AG04450 (cell line): ENCODE measurements around the gene ZNF83. TPM values are rescaled to one million over a fixed set of nuclear protein-coding genes. Genes with fewer than 3 reads are reported as not detected.

ENCODE experiments used
- CTCF ChIA-PET: fragments of 300-600, 350-600 bp; formaldehyde crosslinking; extraction: SDS; loops from one replicate; lab custom pipeline; 2022; ENCODE audit warnings: antibody characterized with exemption, inconsistent platforms; lab: Charles Lee
- POLR2A ChIA-PET: fragments of 350-600 bp; formaldehyde crosslinking; extraction: SDS; loops from one replicate; lab custom pipeline; 2021; ENCODE audit warnings: antibody characterized with exemption, inconsistent platforms; lab: Yijun Ruan, JAX
- DNase-seq: peaks from one replicate; pipeline ENCODE4 v3.0.0-alpha.2; 2011; ENCODE audit warnings: low read depth, low spot score
- H3K27ac ChIP-seq: one replicate; pipeline ENCODE4 v1.5.1; 2012; ENCODE audit warnings: low read depth, low read length, control low read depth
- H3K27me3 ChIP-seq: one replicate; pipeline ENCODE4 v1.6.0; 2012; ENCODE audit warnings: low read length; ENCODE audit not compliant: control insufficient read depth, insufficient read depth
- H3K4me3 ChIP-seq: 2 replicates; pipeline ENCODE4 v1.5.1; 2011; ENCODE audit warnings: mild to moderate bottlenecking, low read depth, low read length, control low read depth
- H3K9me3 ChIP-seq: 2 replicates; pipeline ENCODE4 v1.5.1; 2012; ENCODE audit warnings: low read length; ENCODE audit not compliant: control insufficient read depth, insufficient read depth
- polyA plus RNA-seq: library from polyadenylated mRNA; depleted of rRNA; stranded (reverse); fragments of >200 nt; gene quantifications from 2 replicates; pipeline ENCODE4 v1.2.3, GENCODE V29; 2011
- TF ChIP-seq, protein P1 (sequence below): IDR thresholded peaks from 2 replicates; pipeline ENCODE4 v1.5.1; 2011; ENCODE audit warnings: low read depth, low read length, control low read depth, inconsistent platforms

ZNF83 gene
- polyA plus RNA-seq, 1 experiment = 53.1 TPM

GRCh38 chr19:52665529-52665928, 27.4 kb upstream of the ZNF83 start:
- no peak overlapping the region for H3K4me3 ChIP-seq
- no peaks in the 10 kb centered on the region for H3K27me3 ChIP-seq
- ChIA-PET CTCF (no interaction called here), POLR2A (no interaction called here)
- no peak overlapping the region for H3K27ac ChIP-seq
- DNase-seq = no peak
- no peaks in the 10 kb centered on the region for H3K9me3 ChIP-seq
- TF ChIP-seq, protein P1, sequence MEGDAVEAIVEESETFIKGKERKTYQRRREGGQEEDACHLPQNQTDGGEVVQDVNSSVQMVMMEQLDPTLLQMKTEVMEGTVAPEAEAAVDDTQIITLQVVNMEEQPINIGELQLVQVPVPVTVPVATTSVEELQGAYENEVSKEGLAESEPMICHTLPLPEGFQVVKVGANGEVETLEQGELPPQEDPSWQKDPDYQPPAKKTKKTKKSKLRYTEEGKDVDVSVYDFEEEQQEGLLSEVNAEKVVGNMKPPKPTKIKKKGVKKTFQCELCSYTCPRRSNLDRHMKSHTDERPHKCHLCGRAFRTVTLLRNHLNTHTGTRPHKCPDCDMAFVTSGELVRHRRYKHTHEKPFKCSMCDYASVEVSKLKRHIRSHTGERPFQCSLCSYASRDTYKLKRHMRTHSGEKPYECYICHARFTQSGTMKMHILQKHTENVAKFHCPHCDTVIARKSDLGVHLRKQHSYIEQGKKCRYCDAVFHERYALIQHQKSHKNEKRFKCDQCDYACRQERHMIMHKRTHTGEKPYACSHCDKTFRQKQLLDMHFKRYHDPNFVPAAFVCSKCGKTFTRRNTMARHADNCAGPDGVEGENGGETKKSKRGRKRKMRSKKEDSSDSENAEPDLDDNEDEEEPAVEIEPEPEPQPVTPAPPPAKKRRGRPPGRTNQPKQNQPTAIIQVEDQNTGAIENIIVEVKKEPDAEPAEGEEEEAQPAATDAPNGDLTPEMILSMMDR = no peak

- Histone ChIP-seq H3K9me3 (no peaks in the 10 kb centered on the region), H3K27me3 (no peaks in the 10 kb centered on the region), H3K4me3 (no peak overlapping the region), H3K27ac (no peak overlapping the region)
- POLR2A ChIA-PET = no interaction called here
- TF ChIP-seq, protein P1 = no peak
- DNase-seq = no peak
- CTCF ChIA-PET = no interaction called here
These were observed 26.9 kb upstream of the ZNF83 start for GRCh38 chr19:52665027-52665426.

- ChIA-PET CTCF (no interaction called here), POLR2A (no interaction called here)
- DNase-seq = no peak
- H3K9me3 ChIP-seq = no peaks in the 10 kb centered on the region
- TF ChIP-seq, protein P1 = no peak
- no peak overlapping the region for H3K27ac ChIP-seq
- H3K27me3 ChIP-seq = no peaks in the 10 kb centered on the region
- no peak overlapping the region for H3K4me3 ChIP-seq
These were observed 26.3 kb upstream of the ZNF83 start for GRCh38 chr19:52664461-52664860.

GRCh38 chr19:52662631-52663030, 24.5 kb upstream of the ZNF83 start:
- TF ChIP-seq, protein P1 = no peak
- Histone ChIP-seq H3K9me3 (no peaks in the 10 kb centered on the region), H3K27me3 (no peaks in the 10 kb centered on the region), H3K27ac (no peak overlapping the region), H3K4me3 (no peak overlapping the region)
- ChIA-PET CTCF (no interaction called here), POLR2A (no interaction called here)
- no peak for DNase-seq

DNA sequence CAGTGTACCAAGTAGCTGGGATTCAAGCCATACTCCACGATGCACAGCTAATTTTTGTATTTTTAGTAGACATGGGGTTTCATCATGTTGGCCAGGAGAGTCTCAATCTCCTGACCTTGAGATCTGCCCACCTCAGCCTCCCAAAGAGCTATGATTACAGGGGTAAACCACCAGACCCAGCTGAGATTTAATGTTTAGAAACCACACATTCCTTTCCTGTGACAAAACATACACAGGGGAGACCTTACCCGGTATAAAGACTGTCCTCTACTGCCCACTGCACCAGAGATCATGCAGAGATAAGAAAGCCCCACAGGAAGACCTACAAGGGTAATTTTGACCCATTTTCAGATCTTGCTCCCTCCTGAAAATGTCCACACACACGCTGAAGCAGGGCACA, 22.8 kb upstream of the ZNF83 start:
- TF ChIP-seq, protein P1 = no peak
- ChIA-PET CTCF (no interaction called here), POLR2A (no interaction called here)
- Histone ChIP-seq H3K27ac (no peak overlapping the region), H3K9me3 (no peaks in the 10 kb centered on the region), H3K4me3 (no peak overlapping the region), H3K27me3 (no peaks in the 10 kb centered on the region)
- no peak for DNase-seq
